GM19455 (cell line): ENCODE results near the gene TTC19.
A peak's percentile ranks its signal among the peaks of the same experiment; 100 is the strongest.
"Not testable (repeated sequence)": the region's sequence is repeated elsewhere in the genome, so short reads cannot be mapped to it uniquely, and the experiment has no call there.

Source experiments
- ATAC-seq: cut with Tn5 transposase; IDR thresholded peaks from one replicate; pipeline ENCODE4 v1.9.1; 2021; ENCODE audit not compliant: unreplicated experiment

TTC19 gene

GRCh38 chr17:15972497-15972951 is 27.1 kb upstream of the TTC19 start:
- ATAC-seq = no peak

GRCh38 chr17:15973016-15973415 is 26.6 kb upstream of the TTC19 start:
- ATAC-seq = no peak

GRCh38 chr17:15973834-15974233 is 25.8 kb upstream of the TTC19 start:
- ATAC-seq = no peak

- no peak for ATAC-seq
Observed at GRCh38 chr17:15977894-15978293, 21.7 kb upstream of the TTC19 start.

- no peak for ATAC-seq
Observed at GRCh38 chr17:15978606-15979005, 21.0 kb upstream of the TTC19 start.

GRCh38 chr17:15979013-15979412 is 20.6 kb upstream of the TTC19 start:
- not testable (repeated sequence) for ATAC-seq

GRCh38 chr17:15981208-15981607 is 18.4 kb upstream of the TTC19 start:
- ATAC-seq = peak; percentile 79

GRCh38 chr17:15981646-15982580 is 17.7 kb upstream of the TTC19 start:
- no peak for ATAC-seq

- no peak for ATAC-seq
Observed at GRCh38 chr17:15996322-15996721, 3.3 kb upstream of the TTC19 start.

- ATAC-seq = no peak
Observed at GRCh38 chr17:15998031-15998562, 1.5 kb upstream of the TTC19 start.

- peak; percentile 41 for ATAC-seq
Observed at GRCh38 chr17:15999974-16000827, 577 bp downstream of the TTC19 start.

GRCh38 chr17:16001226-16001897 is 1.7 kb downstream of the TTC19 start:
- no peak for ATAC-seq

GRCh38 chr17:16002708-16003260 is 3.2 kb downstream of the TTC19 start:
- ATAC-seq = no peak

GRCh38 chr17:16003841-16004240 is 4.2 kb downstream of the TTC19 start:
- no peak for ATAC-seq

GRCh38 chr17:16005636-16006035 is 6.0 kb downstream of the TTC19 start:
- ATAC-seq = no peak

- no peak for ATAC-seq
Observed at GRCh38 chr17:16007439-16007838, 7.8 kb downstream of the TTC19 start.

GRCh38 chr17:16013943-16014407 is 14.4 kb downstream of the TTC19 start:
- no peak for ATAC-seq

GRCh38 chr17:16019347-16019746 is 19.7 kb downstream of the TTC19 start:
- no peak for ATAC-seq

GRCh38 chr17:16023881-16024280 is 24.3 kb downstream of the TTC19 start:
- no peak for ATAC-seq

- no peak for ATAC-seq
Observed at GRCh38 chr17:16025202-16025601, 25.6 kb downstream of the TTC19 start.
